GM18505 (cell line): ENCODE measurements around the gene CTNNA3.

Source experiments
- ATAC-seq: cut with Tn5 transposase; IDR thresholded peaks from one replicate; pipeline ENCODE4 v1.9.1; 2021; ENCODE audit not compliant: unreplicated experiment
- POLR2A ChIP-seq: IDR thresholded peaks from 4 replicates; pipeline ENCODE4 v1.6.1; 2011; ENCODE audit warnings: borderline replicate concordance; ENCODE audit not compliant: insufficient read depth, insufficient read length; ENCODE audit errors: extremely low read depth

CTNNA3 gene

DNA sequence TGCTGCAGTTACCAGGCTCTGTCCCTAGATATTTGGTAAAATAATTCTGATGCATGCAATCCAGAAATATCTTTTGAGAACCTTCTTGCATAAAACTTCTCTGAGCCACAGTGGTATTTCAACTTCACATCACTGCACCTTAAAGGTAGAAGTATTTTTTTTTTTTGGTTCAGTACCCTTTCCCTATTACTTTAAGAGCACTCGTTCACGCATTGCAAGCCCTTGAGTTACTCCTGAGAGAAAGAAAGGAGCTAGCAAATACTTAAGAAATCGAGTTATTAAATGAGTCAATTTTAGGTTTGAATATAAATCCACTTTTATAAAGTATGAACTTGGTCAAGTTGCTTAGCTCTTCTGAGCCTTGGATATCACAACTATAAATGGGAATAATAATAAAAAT, 1377.2 kb downstream of the CTNNA3 start:
- TF ChIP-seq POLR2A = no peak
- ATAC-seq = no peak

DNA sequence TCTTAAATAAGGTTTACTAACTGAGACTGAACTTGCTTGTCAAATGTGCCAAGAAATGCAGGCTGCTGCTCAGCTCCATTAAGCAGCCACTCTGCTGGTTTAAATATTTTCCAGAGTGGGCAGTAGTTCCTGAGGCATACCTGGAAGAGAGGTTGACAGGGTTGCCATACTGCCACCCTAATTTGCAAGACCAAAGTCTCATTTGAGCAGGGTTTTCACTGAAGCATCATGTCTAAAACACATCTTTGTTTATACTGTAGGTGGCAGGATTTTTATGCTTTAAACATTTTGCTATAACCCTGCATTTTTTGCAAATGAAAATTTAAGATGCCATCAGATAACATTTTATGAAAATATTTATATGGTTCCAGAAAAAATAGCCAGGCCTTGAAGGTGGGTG, 1388.2 kb downstream of the CTNNA3 start:
- no peak for ATAC-seq
- no peak for TF ChIP-seq POLR2A

DNA sequence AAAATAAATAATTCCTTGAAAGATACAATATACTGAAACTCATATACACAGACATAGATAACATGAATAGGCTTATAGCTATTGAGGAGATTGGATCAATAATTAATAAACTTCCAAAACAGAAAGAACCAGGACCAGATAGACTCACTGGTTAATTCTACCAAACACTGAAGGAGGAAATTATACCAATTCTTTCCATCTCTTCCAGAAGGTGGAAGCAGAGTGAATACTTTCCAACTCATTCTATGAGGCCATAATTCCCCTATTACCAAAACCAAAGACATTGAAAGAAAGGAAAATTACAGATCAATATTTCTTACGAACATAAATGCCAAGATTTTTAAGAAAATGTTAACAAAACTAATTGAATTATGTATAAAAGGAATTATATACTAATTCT, 1394.9 kb downstream of the CTNNA3 start:
- ATAC-seq = no peak

DNA sequence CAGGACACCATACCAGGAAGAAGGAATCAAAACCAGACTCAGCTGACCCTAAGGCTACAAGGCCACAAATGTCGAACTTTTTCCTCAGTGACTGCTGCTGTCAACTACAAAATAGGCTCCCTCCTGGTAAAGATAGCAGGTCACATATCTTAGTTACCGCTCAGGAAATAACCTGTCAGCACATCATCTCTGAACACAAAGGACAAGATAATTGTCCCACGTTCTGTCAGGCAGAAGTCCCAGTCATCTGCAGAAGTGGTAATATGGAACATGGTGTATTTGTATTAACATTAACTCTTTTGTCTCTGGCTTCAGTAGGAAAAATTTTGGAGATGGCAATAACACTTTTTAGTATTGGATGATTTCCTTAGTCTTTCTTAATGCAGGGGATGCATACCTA, 1400.4 kb downstream of the CTNNA3 start:
- TF ChIP-seq POLR2A = no peak

More for the DNA sequence above, 1394.9 kb downstream of the CTNNA3 start:
- TF ChIP-seq POLR2A = no peak

DNA sequence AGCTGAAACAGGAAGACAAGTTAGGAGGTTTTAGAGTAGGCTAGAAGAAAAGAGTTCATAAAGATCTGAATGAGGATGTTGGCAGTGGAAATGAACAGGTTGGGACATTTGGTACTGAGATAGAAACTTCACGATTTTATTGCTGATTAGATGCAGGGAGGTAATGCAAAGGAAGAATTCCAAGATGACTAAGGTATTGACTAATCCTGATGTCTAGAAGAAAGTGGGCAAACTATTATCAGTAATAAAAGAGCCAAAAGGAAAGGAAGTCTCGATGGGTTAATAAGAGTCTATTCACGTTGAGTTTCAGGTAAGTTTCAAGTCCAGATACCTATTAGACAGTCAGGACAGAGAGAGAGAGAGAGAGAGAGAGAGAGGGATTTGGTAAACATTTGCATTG, 1401.5 kb downstream of the CTNNA3 start:
- TF ChIP-seq POLR2A = no peak
- ATAC-seq = no peak

More for the DNA sequence above, 1400.4 kb downstream of the CTNNA3 start:
- no peak for ATAC-seq

DNA sequence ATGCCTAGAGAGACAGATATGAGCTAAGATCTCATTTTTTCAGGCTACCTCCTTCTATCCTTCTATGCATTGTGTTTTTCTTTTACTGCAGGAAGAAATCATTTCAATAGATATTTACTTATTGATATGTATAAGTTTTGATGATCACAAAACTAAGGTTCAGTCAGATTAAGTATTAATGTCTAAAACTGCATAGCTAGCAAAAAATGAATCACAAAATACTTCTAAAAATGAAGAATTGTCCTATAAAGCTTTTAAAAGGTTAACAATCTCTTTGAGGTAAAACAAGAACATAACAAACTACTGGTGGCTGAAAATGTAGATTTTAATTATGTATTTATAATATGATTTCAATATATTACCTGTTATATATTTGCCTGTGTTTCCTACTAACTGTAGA, 1403.1 kb downstream of the CTNNA3 start:
- TF ChIP-seq POLR2A = no peak
- no peak for ATAC-seq

DNA sequence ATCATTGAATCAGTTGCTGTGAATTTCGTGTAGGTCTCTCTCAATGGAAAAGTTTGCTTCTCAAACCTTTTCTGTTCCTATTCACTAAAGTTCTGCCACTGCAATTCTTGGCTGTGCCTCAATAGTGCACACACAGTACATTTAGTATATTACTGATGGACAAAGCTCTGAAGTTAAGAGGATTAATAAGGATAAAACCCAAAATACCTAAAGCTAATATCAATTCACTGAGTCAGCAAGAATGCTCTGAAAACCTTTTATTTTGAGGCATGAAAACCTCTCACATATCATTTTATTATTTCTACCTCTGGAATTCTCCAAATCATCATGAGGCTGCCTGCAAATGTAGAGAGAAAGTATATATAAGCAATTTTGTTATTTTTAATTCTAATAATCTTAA, 1403.5 kb downstream of the CTNNA3 start:
- no peak for TF ChIP-seq POLR2A
- no peak for ATAC-seq

DNA sequence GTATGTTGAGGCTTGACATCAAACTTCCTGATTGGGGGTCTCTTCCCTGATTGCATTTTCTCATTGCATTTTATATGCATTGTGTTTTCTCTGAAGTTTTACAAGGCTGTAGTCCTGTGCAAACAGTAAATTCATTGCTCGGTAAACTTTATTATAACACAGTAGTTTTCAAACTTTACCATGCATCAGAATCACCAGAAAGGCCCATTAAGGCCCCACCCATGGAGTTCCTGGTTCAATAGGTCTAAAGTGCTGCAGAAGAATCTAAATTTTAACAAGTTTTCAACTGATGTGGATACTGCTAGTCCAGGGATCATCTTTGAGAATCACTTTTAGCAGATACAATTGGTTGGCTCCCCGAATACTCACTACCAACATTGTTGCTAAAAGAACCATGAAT, 1404.9 kb downstream of the CTNNA3 start:
- no peak for ATAC-seq
- no peak for TF ChIP-seq POLR2A

DNA sequence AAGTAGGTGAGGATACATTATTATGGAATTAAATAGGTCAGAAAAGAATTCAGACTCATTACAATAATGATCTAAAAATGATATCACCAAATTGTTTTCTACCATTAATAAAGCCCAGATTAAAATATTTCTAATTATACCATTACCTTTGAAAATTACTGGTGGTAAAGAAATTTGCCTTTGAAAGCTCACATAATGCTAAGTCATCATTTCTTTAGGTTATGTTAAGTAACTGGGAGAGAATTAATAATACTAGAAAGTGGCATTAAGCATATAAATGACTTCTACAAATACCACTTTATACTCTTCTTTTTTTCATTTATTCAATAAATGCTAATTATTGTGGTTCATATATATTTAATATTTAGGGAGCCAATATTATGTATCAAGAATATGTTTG, 1411.4 kb downstream of the CTNNA3 start:
- no peak for ATAC-seq
- TF ChIP-seq POLR2A = no peak

DNA sequence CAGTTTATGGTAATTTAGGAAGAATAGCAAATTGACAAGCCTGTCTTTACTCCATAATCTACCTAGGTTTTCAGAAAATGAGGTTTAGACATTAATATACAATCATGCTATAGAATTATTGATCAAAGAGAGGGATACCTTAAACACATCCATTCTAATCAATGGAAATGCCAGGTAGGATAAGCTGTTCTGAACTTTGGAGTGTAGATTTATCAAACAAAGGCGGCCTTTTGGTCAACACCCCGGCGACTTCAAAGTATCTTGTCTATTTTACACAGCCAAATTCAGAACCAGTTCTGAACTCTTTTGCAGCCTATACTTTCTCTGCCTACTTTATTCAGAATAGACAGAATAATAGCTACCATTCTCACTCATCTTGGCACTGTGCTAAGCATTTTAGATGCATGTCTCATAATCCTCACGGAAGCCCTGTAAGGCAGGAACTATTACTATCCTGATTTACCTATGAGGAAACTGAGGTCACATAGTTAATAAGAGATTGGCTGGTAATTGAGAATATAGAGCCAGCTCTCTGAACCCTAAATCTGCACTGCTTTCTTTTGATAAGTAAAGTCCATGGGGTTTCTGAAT, 1412.0 kb downstream of the CTNNA3 start:
- TF ChIP-seq POLR2A = no peak
- ATAC-seq = no peak

DNA sequence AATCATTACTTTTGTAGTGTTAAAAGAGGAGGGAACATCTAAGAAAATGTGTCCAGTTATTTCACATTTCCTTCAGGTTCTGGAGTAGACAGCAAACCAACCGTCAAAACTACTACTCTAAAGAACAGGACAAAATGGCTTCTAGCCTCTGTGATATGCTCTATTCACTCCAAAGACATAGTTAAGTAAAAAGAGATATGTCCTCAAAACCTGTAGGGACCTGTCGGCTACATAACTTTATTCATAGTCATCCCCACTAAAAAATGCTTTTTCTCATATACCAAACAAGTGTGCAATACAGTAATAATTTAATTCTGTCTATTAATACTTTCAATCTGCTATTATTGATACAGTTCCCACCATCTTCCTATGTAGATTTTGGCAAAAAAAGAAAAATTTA, 1412.9 kb downstream of the CTNNA3 start:
- ATAC-seq = no peak
- no peak for TF ChIP-seq POLR2A

DNA sequence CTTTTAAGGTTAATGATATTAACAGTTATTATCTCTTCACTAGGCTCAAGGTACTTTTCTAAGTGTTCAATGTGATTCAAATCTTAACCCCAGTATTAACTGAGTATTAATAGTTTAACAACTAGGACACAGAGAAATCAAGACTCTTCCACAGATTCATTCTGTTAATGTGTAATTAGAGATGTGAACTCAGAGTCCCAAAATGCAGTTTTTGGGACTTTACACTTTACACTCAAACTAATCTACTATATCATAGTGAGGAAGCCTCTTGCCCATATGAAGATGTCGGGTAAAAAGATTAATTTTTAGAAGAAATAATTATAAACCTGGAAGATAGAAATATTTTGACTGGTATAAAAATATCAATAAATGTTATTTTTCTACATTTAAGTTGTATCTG, 1414.7 kb downstream of the CTNNA3 start:
- no peak for ATAC-seq
- no peak for TF ChIP-seq POLR2A

DNA sequence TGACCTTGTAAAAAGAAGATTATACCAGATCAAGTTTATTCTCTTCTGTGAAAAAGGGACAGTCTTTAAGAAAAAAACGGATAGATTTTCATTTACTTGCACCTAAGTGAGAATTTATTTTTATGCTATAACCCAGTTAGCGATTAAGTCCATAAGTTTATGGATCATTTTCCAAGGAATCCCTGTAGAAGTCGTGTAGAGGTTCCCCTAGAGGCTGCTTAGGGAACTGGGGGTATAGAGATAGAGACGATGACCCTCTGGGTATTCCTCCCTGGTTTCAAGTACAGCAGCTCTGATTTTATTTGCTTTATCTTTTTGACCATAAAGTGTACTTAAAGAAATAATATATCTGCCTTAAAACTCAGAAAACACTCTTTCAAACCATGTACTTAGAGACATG, 1418.5 kb downstream of the CTNNA3 start:
- no peak for TF ChIP-seq POLR2A
- ATAC-seq = no peak

DNA sequence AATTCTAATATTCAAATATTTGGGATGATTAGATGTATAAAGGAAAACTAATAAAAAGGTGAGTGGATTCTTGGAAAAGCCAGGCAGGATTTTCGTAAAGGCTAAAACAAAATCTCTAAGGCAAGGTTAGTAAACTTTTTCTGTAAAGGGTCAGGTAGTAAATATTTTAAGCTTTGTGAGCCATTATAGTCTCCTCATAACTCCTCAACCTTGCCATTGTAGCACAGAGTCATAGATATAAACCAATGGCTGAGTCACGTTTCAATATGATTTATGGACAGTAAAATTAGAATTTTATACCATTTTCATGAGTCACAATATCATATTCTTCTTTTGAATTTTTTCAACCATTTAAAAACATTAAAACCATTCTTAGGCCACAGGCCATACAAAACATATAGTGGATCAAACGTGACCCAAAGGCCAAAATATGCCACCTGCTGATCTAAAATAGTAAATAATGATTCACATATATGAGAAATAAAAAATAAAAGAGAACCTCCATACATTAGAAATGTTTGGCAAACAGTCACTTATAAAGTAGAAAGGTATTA, 1422.0 kb downstream of the CTNNA3 start:
- ATAC-seq = no peak
- TF ChIP-seq POLR2A = no peak

DNA sequence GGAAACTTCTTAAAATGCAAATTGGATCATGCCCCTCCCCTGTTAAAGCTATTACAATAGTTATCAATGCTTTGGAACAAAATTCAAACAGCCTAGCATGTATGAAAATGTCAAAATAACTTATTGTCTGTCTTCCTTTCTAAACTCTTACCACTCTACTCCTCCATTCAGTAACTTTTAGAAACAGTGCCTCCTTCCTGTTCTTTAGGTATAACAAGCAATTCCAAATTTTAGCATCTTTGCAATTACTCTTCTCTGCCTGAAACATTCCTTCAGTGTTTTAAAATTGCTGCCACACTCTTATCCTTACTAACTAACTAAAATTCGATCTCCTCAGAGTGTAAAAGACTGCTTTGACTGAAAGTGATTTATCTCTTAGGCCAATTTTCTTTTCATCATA, 1430.6 kb downstream of the CTNNA3 start:
- ATAC-seq = no peak

More for the DNA sequence above, 1430.6 kb downstream of the CTNNA3 start:
- TF ChIP-seq POLR2A = no peak
